AG20443 (cell line): ENCODE measurements around the gene TBXAS1.

Experiments used
- DNase-seq: peaks from one replicate; pipeline ENCODE4 v3.0.0; 2012; ENCODE audit warnings: low spot score, mixed read lengths

TBXAS1 gene

DNA sequence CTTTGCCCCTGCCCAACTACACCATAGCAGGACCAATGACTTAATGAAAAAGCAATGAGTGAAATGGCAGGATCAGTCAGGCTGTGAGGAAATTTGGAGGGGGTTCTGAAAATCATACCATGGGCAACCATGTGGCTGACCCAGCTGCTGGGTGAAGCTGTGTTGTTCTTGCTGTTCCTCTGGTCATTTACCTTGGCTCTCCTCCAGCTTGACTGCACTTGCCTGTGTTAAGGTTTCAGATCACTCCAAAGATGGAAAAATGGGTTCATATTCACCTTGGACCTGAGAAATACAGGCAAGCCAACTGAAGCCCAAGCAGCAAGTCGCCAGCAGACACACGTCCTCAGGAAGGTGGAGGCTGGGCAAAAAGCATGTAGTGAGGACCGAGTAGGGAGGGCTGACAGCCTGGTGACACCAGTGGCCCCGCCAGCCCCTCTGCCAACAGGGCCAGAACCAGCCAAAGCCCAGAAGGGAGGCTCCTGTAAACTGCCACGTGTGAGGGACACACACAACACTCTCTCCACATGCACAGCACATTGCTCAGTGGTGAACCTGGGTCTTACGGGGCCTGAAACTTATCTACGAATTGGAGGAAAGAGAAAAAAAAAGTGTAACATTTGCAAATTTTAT is 193.6 kb downstream of the TBXAS1 start:
- DNase-seq = no peak

GRCh38 chr7:140023728-140024127 is 194.7 kb downstream of the TBXAS1 start:
- no peak for DNase-seq

DNA sequence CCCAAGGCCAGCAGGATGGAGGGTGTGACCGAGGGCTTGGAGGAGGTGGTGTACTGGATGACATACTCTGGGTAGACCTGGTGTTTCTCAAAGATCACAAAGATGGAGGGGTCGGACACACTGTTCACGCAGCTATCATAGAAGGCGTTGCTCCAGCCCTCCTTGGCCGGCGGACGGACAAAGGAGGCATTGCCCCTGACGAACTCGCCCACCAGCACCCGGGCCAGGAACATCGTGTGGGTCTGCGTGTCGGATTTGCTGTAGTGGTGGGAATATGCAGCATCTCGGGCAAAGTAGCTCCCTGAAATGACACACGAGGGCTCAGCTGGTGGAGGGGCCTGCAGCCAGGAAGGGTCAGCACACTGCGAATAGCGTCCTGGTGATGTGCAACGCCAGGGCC is 195.5 kb downstream of the TBXAS1 start:
- DNase-seq = no peak

- no peak for DNase-seq
These were observed 196.2 kb downstream of the TBXAS1 start for GRCh38 chr7:140025241-140025640.

- DNase-seq = no peak
These were observed 196.9 kb downstream of the TBXAS1 start for GRCh38 chr7:140025814-140026433.

GRCh38 chr7:140026935-140027334 is 197.9 kb downstream of the TBXAS1 start:
- DNase-seq = no peak

- DNase-seq = no peak
These were observed 198.8 kb downstream of the TBXAS1 start for GRCh38 chr7:140027858-140028257.

DNA sequence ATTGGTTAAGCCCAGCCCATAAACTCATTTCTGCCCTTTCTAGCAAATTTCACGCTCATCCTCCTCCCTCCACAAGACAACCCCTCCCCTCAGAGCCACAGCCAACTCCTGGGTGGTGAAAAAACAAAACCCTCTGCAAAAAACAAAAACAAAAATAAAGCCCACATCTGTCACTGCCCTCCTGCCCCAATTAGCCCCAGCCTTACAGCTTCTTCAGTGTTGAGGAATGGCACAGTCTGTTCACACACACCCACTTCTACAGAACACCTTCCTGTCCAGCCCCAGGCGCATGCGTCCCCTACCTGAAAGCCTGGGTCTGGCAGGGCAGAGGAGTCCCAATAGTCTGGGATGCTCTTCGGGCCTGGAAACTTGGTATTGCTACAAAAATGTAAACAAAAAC is 199.2 kb downstream of the TBXAS1 start:
- DNase-seq = no peak

GRCh38 chr7:140029072-140029471 is 200.0 kb downstream of the TBXAS1 start:
- DNase-seq = no peak

DNA sequence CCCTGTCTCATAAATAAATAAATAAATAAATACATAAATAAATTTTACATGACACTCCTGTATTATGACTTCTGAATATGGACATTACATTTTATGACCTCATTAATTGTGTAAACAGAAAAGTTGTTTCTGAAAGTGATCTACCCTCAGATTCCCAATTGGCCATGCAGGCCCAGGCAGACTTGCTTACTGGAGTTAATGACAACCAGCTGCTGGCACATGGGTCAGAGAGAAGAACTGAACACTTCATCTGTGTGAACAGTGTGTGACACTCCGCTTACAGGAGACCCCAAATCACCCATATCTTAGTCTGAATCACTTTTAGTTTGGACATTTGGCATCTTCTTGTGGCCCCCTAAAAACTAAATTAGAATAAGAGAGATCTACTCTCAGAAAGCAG is 202.3 kb downstream of the TBXAS1 start:
- peak; percentile 44 for DNase-seq

- DNase-seq = no peak
These were observed 204.0 kb downstream of the TBXAS1 start for GRCh38 chr7:140033036-140033435.

DNA sequence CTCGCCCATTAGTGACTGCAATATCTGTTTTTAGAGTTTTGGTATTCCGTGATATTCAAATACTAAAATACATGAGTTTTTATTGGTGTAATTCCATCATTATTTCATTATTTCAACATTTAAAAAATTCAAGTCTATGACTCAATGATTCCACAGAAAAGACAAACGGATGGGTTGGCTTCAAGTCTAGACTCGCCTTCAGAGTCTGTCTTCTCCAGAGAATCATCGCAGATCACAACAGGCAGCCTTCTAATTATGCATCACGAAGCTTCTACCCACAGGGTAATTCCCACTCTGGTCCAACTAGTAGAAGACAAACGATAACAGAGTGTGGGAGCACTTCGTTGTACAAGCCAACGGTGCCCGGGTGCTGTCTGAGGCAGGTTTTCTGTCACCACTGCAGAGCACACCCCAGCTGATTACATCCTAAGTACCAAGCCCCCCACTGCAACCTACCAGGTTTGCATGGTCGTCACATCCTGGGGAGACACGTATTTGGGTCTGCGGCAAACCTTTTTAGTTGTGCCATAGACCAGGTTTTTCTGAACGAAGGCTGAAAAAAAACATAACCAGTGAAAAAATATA is 204.8 kb downstream of the TBXAS1 start:
- DNase-seq = no peak

DNA sequence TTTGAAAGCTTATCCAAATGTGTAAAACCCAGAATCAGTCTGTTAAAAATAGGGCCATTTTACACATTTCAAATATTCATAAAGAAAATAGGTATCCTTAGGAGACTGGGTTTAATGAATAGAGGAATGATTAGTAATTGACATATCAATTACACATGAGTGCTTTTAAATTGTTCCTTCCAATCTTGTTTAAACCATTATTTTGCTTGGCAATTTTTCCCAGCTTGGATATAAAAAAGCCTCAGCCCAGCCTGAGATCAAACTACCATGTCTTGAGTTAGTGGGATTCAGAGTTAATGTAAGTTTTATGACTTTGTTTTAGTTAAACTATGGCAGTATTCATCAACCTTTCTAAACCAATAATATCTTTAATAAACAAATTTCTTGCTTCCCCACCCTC is 205.4 kb downstream of the TBXAS1 start:
- DNase-seq = no peak

- peak; percentile 74 for DNase-seq
These were observed 206.5 kb downstream of the TBXAS1 start for GRCh38 chr7:140035400-140036223.

DNA sequence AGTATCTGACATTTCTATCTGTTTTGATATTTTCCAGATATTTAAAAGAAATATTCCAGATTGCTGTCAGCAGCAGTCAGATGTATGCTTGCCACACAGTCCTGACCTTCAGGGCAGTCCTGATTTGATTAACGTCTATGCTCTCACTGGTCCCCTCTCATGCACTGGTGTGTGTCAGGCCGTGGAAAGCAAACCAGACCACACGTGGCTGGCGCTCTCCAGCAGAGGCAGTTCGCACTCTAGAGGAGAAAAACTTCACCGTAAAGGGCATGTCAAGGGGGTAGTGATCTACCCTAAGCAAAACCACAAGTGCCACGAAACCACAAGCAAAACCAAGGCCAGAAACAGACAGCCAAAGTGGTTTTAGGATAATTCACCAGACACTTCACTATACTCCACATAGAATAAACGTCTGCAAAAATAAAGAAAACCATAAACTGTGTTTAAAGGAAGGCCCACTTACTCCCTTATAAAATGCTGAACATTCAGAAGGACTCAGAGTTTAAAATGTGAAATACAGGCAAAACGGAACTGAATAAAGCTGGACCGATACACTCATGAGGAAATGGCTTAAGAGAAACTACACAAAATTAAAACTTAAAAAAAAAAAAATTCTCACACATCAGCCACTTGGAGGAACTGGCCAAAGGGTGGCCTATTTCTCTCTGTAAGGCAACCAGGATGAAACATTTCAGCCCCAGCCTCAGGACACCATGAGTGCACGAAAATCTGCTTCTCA is 207.3 kb downstream of the TBXAS1 start:
- no peak for DNase-seq

GRCh38 chr7:140039066-140039465 is 210.0 kb downstream of the TBXAS1 start:
- DNase-seq = no peak

DNA sequence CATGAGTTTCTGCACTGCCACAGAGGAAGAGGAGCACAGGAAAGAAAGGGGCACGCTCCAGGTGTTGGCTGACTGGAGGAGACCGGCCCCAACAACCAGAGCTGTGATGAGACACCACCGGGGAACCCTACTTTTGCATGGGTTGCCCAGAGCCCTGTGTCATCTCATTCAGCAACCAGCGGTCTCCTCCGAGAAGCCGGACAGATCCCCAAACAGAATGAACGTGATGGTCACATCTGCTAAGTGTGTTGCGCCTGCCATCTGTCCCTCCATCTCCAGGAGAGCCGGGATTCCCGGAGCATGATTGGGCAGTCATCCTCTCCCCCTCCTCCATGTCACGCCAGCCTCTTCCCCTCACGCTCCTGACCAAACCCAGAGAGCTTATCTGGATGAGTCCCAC is 210.8 kb downstream of the TBXAS1 start:
- DNase-seq = no peak

- DNase-seq = no peak
These were observed 212.8 kb downstream of the TBXAS1 start for GRCh38 chr7:140041659-140042385.

DNA sequence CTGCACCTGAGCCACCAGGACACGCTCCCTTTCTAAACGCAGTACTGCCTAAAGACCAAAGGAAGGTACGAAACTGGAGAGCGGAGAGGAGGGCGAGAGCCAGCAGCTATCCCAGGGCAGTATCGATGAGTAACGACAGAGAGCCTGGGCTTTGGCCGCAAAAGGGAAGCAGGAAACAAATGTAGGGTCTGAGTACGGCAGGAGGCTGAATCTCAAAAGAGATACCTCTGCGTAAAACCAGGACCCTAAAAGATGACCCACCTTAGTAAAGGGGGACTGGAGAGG is 213.3 kb downstream of the TBXAS1 start:
- no peak for DNase-seq

GRCh38 chr7:140044251-140044650 is 215.2 kb downstream of the TBXAS1 start:
- no peak for DNase-seq

GRCh38 chr7:140045697-140046096 is 216.6 kb downstream of the TBXAS1 start:
- no peak for DNase-seq

- no peak for DNase-seq
These were observed 218.1 kb downstream of the TBXAS1 start for GRCh38 chr7:140047197-140047596.
